ENCODE results near the gene HEMGN.

Gene HEMGN

DNA sequence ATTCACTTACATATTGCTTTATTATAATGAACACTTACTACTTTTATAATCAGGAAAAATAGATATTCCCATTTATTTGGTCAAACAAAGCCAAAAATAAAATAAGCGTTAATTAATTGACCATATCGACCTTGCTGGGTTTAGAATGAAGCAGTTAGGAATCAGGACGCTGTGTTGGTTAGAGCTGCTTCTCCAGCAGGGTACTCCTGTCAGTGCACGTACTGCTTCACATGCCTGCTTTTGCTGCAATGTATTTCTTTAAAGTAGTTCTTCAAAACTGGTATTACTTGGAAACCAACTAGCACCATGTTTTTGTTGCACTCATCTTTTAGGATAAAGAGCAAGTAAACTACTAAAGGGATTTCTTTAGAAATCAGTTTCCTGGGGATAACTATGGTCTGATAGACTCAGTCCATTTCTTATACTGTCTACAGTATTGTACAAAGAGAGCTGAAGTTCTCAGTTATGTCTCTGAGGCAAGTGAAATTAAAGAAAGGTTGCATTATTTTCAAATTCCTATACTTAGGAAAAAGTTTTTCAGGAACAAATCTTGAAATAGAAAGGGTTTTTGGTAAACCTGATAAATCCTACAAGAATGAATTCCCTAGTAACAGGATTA, 8.9 kb downstream of the HEMGN start:
- DNase-seq (ENCODE audit: low read depth in 2 of 2) = no peak

DNA sequence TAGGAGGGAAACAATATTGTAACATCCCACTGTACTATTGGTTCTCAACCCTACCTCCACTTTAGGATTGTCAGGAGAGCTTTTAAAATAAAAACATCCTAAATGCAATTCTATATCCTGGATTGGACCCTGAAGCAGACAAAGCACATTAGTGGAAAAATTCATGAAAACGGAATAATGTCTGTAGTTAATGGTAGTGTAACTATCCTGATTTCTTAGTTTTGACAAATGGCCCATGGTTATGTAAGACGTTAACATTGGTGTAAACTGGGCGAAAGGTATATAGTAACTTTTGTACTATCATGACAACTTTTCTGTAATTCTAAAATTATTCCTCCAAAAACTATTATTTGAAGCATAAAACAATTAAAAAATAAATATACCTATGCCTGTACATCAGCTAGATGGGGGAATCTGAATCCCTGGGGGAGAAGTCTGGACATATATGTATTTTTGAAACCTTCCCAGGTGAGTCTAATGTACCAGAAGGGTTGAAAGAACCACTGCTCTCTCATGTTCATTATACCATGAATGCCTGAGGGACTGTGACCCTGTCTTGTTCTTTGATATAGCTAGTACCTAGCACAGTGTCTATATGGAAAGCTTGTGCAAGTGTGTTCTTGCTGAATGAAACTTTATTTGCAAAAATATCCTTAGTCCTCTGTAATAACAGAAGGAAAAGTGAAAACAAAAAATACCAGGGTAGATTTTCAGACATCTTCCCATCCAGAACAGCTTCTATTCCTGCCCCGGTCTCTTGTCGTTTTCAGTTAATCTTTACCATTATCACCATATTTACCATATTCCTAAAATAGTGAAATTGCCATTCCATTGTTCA, 12.3 kb downstream of the HEMGN start:
- DNase-seq (ENCODE audit: low read depth in 2 of 2) = no peak

DNA sequence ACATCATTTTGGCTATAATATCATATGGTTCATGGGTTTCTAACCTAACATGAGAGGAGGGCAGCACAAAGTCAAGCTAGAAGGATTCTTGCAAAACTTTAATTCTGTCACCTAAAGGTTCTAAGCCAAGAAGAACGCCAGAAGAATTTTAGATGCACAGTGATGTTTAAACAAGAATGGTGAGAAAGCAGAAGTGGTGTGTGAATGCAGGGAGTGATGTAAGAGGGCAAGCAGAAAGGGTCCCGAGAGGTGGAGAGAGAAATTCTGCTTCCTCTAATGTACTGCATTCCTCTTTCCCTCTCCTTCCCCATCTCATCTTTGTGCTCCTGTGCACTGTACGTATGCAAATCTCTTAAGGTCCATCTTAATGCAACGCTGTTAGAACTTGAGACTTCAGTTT, 13.6 kb downstream of the HEMGN start:
- no peak for DNase-seq (ENCODE audit: low read depth in 2 of 2)

DNA sequence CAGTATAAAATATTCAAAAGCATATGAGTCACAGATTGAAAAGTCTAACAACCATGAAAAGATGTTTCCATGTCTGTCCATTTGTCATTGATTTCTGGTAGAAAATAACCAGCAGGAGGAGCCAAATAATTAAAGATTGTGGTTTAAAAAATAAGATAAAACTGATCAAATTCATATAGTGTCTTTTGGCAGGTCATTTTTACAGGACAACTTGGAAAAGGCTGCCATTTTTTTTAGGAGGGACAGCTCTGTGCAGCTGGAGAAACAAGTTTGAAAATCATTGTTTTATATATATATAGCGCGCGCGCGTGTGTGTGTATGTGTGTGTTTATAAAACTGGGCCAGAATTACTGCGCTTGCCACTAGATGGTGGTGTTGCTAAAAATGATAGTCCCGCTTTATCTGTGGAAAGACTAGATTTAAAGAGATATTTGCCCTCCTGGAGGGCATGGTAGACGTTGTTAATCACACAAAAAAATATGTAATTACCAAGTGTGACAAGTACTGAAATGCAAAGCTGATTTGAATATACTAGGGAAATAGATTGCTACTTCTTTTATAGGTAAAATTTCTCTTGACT, 14.4 kb downstream of the HEMGN start:
- DNase-seq (ENCODE audit: low read depth in 2 of 2) = peak; percentile 37 to 53

DNA sequence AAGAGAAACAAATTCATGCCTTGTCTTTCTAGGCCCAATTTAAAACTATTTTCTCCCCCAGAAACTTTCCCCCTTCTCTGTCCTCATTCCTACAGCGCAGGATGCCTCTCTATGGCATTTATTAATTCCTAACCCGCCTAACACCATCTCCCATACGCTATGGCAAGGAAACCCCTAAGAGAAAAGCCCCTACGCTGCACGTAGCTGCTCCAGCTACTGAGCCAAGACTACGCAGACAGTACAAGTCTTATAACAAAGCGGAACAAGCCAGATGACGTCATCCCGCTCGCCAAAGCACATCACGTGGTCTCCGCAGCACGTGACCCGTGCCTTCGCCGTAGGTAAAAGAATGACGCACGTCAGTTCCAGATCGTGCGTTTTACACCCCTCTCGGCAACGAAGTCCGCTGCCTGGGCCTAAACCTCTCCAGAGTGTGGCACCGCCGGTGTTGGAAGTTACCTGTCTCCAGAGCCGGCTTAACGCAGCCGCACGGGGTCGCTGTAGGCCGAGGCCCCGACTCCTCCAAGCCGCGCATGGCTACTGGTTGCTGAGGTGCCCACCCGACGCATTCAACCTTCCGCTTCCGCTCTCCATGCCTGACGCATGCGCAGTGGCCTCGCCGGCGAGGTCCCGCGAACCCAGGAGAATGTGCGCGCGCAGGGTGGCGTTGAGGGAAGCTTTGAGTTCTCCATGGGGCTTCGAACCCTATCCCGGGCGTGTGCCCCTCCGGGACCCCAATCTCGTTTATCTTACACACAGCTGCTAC, 15.8 kb downstream of the HEMGN start, which contains the start of gene TRMO:
TRMO (minus strand) TSS at position 542 of the 766 bp plus-strand sequence; CDS start at position 535, 7 bp downstream.
- peak; percentile 98 for DNase-seq (ENCODE audit: low read depth in 2 of 2)

DNA sequence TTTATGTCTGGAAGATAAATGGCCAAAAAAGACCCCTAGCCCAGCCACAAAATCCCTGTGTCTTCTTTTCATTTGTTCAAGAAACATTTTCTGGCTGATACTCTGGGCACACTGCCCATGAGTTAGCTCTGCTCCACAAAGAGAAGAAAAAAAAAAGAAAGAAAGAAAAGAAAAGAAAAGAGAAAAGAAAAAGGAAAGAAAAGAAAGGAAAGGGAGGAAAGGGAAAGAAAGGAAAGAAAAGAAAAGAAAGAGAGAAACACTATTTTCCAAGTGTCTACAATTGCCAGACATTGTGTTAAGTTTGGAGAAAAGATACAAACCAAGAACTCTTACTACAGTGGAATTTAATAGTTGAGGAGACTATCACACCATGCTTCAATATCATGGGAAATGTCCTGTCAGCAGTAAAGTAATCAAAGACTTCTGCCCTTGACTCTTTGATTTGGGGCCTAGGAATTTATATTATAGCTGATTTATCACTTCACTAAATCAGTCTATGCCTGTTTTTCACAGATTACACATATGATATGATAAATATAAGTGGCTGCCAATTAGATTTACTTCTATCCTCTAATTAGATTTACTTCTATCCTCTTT, 18.7 kb downstream of the HEMGN start:
- no peak for DNase-seq (ENCODE audit: low read depth in 2 of 2)

DNA sequence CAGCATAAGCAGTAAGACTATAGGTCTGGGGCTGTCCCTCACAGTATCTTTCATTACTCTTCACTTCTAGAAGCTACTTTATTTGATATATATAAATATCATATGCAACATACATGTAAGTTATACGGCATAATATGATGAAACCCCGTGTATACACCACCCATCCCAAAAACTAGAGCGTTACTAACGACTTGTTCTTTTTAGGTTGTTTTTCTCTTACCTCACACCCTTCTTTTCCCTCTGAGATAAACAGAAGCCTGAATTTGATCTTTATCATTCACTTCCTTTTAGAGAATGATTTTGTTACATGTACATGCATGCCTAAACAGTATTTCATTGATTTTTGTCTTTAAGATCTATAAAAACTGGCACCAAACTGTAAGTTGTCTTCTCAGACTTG, 19.4 kb downstream of the HEMGN start:
- no peak for DNase-seq (ENCODE audit: low read depth in 2 of 2)

DNA sequence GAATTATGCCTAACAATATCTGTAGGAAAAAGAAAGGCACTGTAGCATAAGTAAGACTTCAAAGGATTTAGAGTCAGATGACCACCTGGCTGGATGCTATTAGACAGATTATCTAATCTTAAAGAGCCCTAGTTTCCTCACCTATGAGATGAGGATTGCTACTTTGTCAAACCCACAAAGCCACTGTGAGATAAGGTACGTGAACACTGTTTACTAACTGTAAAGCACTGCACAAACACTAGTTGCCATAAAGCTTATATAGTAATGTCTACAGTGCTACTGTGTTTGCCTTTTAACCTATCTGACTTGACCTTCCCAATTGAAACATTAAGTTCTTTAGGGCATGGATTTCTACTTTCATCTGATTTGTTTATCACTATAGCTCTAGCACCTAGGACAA, 26.0 kb downstream of the HEMGN start:
- no peak for DNase-seq (ENCODE audit: low read depth in 2 of 2)

DNA sequence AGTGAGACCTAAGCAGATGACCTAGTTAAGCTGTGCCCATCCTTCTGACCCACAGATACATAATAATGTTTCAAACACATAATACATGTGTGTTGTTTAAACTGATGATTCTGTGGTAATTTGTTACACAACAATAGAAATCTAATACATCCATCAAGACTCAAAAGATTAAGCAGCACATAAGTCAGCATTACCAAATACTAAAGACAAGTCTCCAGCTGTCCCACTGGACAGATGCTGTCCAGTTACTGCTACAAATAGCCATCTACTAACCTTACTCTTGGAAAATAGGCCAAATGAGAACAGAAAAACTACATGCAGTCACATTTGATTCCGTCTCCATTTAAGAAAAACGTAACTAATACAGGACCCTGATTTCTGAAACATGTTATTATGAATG, 26.4 kb downstream of the HEMGN start:
- no peak for DNase-seq (ENCODE audit: low read depth in 2 of 2)

DNA sequence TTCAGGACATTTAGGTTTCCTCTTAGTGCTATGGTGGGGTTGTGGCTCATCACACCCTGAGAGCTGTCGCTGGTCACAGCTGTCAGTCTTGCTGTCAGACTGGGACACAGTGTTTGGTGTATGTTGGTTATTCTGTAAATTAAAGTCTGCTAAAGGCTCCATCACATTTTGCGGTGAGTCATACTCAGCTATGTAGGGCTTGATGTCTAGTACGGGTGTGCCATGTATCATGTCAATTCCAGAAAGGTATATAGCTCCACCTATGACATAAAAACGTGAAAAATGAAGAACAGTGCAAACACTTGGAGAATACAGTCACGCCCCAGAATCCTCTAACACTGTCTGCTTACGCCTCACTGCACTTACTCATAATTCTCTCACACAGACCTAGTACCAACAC, 27.6 kb downstream of the HEMGN start:
- DNase-seq (ENCODE audit: low read depth in 2 of 2) = no peak

DNA sequence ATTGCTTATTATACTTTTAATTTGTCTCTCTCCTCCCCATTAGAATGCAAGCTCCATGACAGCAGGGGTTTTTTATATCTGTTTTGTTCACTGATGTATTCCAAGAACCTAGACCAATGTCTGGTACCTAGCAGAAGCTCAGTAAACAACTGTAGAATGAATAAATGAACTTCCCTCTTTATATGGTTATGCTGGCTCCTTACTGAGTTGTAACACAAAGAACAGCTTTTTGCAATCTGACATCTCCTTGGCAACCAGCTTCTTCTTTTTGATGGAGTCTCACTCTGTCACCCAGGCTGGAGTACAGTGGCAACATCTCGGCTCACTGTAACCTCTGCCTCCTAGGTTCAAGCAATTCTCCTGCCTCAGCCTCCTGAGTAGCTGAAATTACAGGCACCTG, 29.3 kb downstream of the HEMGN start:
- no peak for DNase-seq (ENCODE audit: low read depth in 2 of 2)

DNA sequence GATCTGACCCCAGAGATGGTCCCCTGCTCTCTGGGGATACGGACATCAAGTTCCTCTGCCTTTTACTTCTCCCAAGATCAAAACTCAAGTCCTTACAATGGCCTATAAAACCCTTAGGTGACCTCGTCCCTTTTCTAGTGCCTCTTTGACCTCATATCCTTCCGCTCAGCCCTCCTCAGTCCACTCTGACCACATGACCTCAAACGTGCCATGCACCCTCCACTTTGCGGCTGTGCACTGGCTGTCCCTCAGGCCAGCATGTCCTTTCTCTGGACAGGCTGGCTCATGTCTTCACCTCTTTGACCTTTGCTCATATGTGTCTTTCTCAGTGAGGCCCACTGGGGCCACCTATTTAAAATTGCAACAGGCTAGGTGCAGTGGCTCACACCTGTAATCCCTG, 30.3 kb downstream of the HEMGN start:
- no peak for DNase-seq (ENCODE audit: low read depth in 2 of 2)

DNA sequence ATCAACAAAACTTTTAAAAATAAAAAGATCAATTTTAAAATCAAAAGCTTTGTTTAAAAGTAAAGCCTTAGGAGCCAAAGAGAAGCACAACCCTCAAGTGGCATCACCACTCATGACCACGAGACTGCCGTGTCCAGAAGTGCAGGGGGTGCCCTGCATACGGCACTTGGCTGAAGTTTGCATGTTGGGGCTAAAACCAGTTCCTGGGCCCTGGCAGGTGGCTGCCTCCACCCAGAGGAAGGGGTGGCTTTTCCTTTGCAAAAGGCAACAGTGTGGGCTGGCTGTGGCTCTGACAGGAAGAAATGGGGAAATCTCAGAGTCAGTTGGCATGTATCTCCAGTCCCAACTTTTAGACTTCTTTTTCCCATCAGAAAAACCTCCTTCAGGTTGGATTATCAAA, 30.9 kb downstream of the HEMGN start:
- DNase-seq (ENCODE audit: low read depth in 2 of 2) = no peak

DNA sequence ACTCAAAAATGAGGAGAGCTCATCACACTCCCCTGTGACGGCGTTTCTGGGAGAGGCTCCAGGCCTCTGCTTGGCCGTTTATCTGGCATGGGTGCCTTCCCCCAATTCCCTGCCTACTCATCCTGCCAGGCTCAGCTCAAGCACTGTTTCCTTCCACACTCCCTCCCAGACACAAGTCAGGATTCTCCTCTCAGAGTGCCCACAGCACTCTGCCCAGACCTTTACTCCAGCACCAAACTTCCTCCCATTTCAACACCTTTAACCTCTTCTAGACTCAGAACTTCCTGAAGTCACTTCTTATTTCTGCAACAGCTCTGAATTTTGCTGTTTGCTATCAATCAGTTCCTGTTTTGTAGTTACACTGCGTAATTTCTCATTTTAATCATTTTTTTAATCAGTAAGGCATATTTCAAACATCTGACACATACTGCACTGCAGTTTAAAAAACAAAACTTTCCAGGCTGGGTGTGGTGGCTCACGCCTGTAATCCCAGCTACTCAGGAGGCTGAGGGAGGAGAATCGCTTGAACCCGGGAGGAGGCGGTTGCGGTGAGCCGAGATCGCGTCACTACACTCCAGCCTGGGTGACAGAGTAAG, 31.6 kb downstream of the HEMGN start:
- DNase-seq (ENCODE audit: low read depth in 2 of 2) = no peak

DNA sequence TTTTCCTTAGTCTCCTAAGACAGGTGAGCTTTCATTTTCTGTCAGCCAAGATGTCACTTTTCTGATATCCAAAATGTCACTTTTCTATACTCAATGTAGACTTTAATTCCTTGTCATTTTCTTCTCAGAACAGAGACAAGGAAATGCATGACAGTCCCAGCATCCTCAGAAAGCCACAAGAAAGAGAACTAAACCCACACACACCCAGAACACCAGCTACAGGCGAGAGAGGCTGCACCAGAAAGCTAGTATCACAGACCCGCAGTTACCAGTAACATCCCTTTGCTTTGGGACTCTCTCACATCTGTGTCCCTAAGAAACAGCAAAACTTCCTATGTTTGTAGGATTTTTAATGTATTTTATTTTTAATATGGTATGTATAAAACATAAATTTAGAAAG, 32.7 kb downstream of the HEMGN start:
- DNase-seq (ENCODE audit: low read depth in 2 of 2) = no peak

DNA sequence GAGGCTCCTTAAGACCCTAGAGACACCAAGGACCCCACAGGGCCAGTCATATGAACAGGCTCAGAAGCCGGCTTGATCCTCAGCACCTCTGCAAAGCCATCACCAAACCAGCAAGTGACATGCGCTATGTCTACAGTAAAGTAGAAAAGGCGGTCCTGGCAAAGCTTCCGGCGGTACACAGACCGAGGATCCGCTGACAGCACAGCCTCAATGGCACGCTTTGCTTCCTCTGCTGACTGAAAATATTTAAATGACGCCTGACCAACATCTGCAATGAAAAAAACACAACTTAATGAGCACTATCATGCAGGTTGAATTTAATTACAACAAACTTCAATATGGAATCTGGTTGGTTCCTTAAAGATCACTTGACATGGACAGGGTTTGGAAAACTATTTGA, 33.2 kb downstream of the HEMGN start:
- no peak for DNase-seq (ENCODE audit: low read depth in 2 of 2)

DNA sequence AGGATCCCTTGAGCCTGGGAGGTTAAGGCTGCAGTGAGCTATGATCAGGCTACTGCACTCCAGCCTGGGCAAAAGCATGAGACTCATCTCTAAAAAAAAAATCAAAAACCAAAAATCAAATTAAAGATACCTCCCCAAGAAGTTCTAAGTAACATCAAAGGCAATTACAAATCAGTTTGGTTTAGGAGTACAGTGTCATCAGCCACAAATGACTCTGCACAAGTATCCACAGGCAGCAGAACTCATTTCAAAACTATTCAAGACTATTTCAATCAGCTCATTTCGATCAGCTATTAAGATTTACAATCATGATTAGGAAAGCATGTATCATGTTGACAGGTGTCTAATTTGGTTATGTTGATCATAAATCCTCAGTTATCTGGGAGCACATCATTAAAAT, 34.8 kb downstream of the HEMGN start:
- no peak for DNase-seq (ENCODE audit: low read depth in 2 of 2)

DNA sequence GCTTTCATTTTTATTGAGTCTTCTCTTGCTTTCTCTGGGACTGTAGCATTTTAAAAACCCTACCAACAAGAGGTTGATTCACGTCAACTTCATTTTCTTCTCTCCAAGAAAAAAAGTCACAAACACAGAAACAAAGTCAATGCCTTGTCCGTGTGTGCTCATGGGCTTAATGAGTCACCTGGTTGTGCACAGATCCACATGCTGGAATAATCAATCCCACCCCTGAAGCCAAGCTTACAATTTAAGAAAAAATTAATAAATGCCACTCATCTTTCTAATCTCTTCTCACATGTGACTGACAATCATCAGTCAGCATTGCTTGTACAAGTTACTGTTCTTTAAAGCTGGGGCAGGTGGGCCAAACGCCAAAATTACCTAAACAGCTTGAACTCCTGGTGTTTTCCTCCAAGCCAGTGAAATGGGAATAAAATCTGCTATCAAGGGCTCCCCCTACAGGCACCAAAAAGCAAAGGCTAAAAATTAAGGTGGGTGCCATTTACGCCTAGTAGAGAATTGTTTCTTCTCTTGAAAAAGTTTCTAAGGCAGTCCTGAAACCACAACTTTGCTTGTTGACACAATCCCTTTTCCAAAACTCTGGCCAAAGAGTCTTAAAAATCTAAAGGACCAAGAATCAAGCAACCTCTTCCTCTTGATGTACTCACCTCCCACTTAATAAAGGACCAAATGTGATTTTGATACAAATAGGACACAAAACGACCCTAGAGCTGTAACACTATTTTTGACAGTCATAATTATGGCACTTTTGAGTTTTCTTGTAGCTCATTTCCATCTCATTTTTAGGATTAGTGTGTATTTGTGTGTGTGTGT, 37.0 kb downstream of the HEMGN start:
- DNase-seq (ENCODE audit: low read depth in 2 of 2) = no peak

DNA sequence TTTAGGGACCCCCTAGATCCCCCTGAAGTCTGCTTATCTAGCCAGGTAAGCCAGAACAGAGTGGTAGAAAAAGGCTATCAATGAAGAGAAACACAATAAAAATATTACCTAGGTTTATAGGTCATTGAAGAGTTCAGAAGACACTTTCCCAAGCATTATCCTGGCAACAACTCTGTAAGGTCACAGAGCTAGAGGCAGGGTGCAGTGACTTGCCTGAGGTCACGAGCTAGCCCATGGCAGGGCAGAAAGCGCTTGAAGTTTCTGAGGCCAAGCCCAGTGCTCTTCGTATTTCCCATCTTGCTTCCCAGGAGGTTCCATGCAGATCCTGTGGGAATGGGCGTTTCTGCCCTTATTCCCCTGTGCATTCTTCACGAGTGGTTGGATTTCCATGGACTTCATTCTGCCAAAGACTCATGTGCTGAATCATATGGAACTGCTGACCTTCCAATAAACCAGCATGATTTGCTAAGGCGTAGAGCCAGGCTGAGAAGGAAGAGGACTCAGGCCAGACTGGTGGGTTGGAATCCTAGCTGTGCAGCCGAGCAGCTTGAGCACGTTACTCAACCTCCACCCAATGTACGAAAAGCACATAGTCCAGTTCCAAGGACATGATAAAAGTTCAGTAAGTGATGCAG, 37.8 kb downstream of the HEMGN start:
- DNase-seq (ENCODE audit: low read depth in 2 of 2) = no peak

DNA sequence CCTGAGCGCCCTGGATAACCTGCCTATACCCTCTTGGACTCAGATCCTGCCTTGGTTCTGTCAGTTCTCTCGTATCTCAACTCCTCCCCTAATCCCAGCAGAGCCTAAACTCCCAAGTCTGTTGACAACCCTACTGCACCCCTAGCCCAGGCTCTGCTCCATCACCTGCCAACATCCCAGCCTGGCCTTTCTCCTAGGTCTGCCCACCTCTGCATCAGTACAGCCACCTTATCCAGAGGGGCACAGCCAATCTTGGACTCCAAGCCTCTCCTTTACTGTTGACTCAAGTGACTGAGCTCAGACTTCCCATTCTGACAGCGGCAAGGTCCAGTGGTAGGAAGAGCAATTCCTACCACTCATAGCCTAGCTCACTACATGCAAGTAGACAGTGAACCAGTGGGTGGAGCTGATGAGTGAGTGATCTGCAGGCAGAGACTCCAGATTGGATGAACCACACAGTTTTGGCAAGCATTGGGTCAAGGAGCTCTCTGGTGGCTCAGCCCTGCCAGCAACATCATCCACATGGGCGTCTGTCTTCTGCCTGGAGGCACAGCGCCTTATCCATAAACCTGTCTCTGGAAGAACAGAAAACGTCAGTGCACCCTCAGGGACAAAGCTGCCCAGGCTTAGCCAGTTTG, 42.2 kb downstream of the HEMGN start:
- DNase-seq (ENCODE audit: low read depth in 2 of 2) = no peak
